Measurements from ENCODE around the gene TMEM179. TPM values are rescaled to one million over a fixed set of nuclear protein-coding genes. Genes with fewer than 3 reads are reported as not detected.

Gene TMEM179
- polyA plus RNA-seq, 1 donor (not counting 4 experiments of a cell fraction or from before 2014, with no cell fraction given): not detected

- H3K9me1 ChIP-seq (ENCODE audit: control insufficient read depth, extremely low read depth, insufficient read depth, low read length): no peaks in the 10 kb centered on the region
- H3K27me3 ChIP-seq (ENCODE audit: control insufficient read depth, extremely low read depth, insufficient read depth, low read length): peaks cover 15% of the 10 kb centered on the region
- DNase-seq (ENCODE audit: low read depth, low spot score) (no peak), FAIRE-seq (no peak)
- dilution Hi-C loops (cut with MboI; ENCODE audit: extremely low pct_ligation_motif_present, low sequenced_read_pairs): no loop called here
- no peak overlapping the region for H2AFZ ChIP-seq (ENCODE audit: control insufficient read depth, low read length)
- no peaks in the 10 kb centered on the region for H4K20me1 ChIP-seq (ENCODE audit: control insufficient read depth, extremely low read depth, insufficient read depth, low read length)
- TF ChIP-seq, protein P1, sequence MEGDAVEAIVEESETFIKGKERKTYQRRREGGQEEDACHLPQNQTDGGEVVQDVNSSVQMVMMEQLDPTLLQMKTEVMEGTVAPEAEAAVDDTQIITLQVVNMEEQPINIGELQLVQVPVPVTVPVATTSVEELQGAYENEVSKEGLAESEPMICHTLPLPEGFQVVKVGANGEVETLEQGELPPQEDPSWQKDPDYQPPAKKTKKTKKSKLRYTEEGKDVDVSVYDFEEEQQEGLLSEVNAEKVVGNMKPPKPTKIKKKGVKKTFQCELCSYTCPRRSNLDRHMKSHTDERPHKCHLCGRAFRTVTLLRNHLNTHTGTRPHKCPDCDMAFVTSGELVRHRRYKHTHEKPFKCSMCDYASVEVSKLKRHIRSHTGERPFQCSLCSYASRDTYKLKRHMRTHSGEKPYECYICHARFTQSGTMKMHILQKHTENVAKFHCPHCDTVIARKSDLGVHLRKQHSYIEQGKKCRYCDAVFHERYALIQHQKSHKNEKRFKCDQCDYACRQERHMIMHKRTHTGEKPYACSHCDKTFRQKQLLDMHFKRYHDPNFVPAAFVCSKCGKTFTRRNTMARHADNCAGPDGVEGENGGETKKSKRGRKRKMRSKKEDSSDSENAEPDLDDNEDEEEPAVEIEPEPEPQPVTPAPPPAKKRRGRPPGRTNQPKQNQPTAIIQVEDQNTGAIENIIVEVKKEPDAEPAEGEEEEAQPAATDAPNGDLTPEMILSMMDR (optimal IDR thresholded peaks at IDR 0.05 in 1 of 3, IDR thresholded peaks at IDR 0.05 in 1 of 3, conservative IDR thresholded peaks at IDR 0.05 in 1 of 3; ENCODE audit: extremely low read depth in 1 of 3, insufficient read depth in 2 of 3, low read length in 3 of 3): no peak
- H3K27ac ChIP-seq (ENCODE audit: control insufficient read depth, insufficient read depth, low read length): no peak overlapping the region
- no peaks in the 10 kb centered on the region for H3K79me2 ChIP-seq (ENCODE audit: control insufficient read depth, insufficient read depth, low read length)
- no peaks in the 10 kb centered on the region for H3K9me3 ChIP-seq (ENCODE audit: control insufficient read depth, low read depth, low read length)
- no peak overlapping the region for H3K9ac ChIP-seq (ENCODE audit: control insufficient read depth, extremely low read depth, insufficient read depth, low read length)
- H3K4me3 ChIP-seq (ENCODE audit: control insufficient read depth in 2 of 3, extremely low read depth in 1 of 3, insufficient read depth in 2 of 3, low read depth in 1 of 3, low read length in 3 of 3): no peak overlapping the region
- H3K4me2 ChIP-seq (ENCODE audit: control insufficient read depth, extremely low read depth, insufficient read depth, low read depth, low read length): no peak overlapping the region
- no peaks in the 10 kb centered on the region for H3K36me3 ChIP-seq (ENCODE audit: control insufficient read depth in 2 of 2, extremely low read depth in 1 of 2, insufficient read depth in 2 of 2, low read length in 2 of 2)
- H3K4me1 ChIP-seq (ENCODE audit: control insufficient read depth, extremely low read depth, insufficient read depth, low read length): no peaks in the 10 kb centered on the region
Measured at GRCh38 chr14:104557766-104558165, 46.8 kb downstream of the TMEM179 start.

GRCh38 chr14:104557086-104557485, 47.5 kb downstream of the TMEM179 start:
- dilution Hi-C loops (cut with MboI; ENCODE audit: extremely low pct_ligation_motif_present, low sequenced_read_pairs): no loop called here
- Histone ChIP-seq H3K4me3 (ENCODE audit: control insufficient read depth in 2 of 3, extremely low read depth in 1 of 3, insufficient read depth in 2 of 3, low read depth in 1 of 3, low read length in 3 of 3) (no peak overlapping the region), H3K9me1 (ENCODE audit: control insufficient read depth, extremely low read depth, insufficient read depth, low read length) (no peaks in the 10 kb centered on the region), H3K27me3 (ENCODE audit: control insufficient read depth, extremely low read depth, insufficient read depth, low read length) (peaks cover 11% of the 10 kb centered on the region), H3K27ac (ENCODE audit: control insufficient read depth, insufficient read depth, low read length) (no peak overlapping the region), H3K9ac (ENCODE audit: control insufficient read depth, extremely low read depth, insufficient read depth, low read length) (no peak overlapping the region), H3K4me2 (ENCODE audit: control insufficient read depth, extremely low read depth, insufficient read depth, low read depth, low read length) (no peak overlapping the region), H3K4me1 (ENCODE audit: control insufficient read depth, extremely low read depth, insufficient read depth, low read length) (no peaks in the 10 kb centered on the region), H2AFZ (ENCODE audit: control insufficient read depth, low read length) (no peak overlapping the region), H4K20me1 (ENCODE audit: control insufficient read depth, extremely low read depth, insufficient read depth, low read length) (no peaks in the 10 kb centered on the region), H3K79me2 (ENCODE audit: control insufficient read depth, insufficient read depth, low read length) (no peaks in the 10 kb centered on the region), H3K9me3 (ENCODE audit: control insufficient read depth, low read depth, low read length) (no peaks in the 10 kb centered on the region), H3K36me3 (ENCODE audit: control insufficient read depth in 2 of 2, extremely low read depth in 1 of 2, insufficient read depth in 2 of 2, low read length in 2 of 2) (no peaks in the 10 kb centered on the region)
- DNase-seq (ENCODE audit: low read depth, low spot score): no peak
- FAIRE-seq: no peak
- TF ChIP-seq EZH2 (IDR thresholded peaks at IDR 0.05; ENCODE audit: low read length): no peak
- TF ChIP-seq, protein P1 (optimal IDR thresholded peaks at IDR 0.05 in 1 of 3, IDR thresholded peaks at IDR 0.05 in 1 of 3, conservative IDR thresholded peaks at IDR 0.05 in 1 of 3; ENCODE audit: extremely low read depth in 1 of 3, insufficient read depth in 2 of 3, low read length in 3 of 3): no peak
